ENCODE measurements around the gene GRB2.

GRB2 gene

DNA sequence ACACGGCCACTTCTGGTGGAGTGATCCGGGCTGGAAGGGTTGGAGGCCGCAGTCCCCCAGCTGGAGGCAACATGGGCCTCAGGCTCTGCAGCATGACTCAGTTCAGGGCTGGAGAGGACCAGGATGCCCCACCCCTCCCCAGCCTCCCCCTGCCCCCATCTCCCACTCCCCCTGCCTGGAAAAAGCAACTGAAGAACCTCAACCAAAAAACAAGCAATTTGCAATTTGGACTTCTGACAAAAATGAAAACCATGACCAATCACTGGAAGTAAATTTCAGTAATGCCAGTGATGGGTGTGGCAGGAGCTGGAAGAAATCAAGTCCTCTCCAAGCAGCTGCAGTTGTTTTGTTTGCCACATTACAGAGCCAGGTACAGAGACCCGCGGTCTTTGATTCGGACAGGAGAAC is 127.8 kb downstream of the GRB2 start:
- peak; percentile 30 for DNase-seq (ENCODE audit: low read depth)

DNA sequence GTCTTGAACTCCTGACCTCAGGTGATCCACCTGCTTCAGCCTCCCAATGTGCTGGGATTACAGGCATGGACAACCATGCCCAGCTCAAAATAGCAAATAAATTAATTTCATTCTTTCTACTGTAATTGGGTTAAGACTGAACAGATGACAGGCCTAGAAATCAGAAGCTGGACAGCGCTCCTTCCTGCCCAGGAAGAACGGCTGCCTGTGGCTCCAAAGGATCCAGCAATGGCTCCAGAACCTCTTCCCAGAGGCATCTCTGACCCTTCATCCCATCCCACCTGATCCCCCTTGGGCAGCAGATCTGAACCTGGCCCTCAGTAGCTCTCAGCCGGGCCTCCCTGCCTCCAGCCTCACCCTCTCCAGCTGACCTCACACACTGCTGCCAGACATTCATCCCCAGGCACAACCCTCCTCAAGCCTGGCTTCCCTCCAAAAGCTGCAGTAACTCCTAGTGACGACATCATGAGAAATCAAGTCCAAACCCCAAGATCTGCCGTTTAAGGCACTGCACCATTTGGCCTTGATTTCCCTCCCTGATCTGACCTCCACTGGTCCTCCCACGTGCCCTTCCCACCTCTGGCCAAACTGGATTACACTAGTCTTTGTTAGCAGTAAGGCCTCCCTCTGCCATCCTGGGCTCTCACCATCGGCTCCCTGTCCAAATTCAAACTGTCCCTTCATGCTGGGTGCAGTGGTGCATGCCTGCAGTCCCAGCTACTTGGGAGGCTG is 131.3 kb downstream of the GRB2 start:
- DNase-seq (ENCODE audit: low read depth) = peak; percentile 82

DNA sequence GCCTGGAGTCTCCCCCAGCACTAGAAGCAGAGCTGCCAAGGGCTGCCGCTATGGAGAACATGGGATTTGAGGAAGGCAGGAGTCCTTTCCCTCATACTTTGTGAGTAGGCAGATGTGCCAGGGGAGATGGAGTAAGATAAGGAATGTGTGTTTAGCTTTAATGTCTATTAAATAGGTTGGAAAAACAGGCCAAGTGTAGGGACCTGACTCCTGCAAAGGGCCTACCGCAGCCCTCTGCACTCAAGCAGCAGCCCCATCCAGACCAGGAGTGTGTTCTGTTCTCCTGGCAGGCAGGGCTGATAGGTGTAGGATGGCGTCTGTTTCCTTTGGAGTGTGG is 132.7 kb downstream of the GRB2 start:
- no peak for DNase-seq (ENCODE audit: low read depth)

DNA sequence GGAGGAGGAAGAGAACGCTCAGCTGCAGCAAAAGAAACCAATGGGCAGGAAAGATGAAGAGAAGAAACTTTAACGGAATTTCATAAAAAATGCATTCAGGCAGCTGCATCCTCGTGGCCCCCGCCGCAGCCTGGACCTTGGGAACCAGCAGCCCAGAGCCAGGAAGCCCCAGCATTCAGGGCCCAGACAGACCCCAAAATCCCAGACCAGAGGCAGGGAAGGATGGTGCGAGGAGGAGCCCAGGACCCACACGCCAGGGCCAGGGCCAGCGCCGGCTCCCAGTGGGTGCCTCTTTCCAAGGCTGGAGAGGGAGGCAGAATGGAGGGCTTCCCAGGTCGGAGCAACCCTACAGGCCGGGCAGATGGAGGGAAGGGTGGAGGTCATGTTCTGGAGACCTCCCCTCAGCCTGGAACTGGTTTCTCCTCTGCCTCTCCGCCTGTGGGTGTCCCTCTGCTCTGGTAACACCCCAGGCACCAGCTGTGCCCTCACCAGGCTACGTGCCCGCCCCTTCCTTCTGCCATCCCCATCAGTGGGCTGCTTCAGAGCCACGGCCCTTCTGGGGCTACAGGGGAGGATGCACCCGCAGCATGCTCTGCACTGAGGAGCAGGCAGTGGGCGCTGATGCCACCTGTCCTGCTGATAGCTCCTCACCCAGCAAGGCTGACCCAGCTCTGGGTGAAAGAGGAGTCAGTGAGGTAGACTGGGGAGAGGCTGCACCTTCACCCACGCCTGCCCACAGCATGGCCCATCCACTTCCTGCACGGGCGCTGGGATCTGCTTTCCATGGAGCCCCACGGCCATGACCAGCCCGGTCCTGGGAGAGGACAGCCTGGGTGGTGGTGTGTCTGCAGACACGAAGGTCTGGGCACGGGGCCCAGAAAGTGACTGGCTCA is 133.3 kb downstream of the GRB2 start:
- DNase-seq (ENCODE audit: low read depth) = peak; percentile 16

DNA sequence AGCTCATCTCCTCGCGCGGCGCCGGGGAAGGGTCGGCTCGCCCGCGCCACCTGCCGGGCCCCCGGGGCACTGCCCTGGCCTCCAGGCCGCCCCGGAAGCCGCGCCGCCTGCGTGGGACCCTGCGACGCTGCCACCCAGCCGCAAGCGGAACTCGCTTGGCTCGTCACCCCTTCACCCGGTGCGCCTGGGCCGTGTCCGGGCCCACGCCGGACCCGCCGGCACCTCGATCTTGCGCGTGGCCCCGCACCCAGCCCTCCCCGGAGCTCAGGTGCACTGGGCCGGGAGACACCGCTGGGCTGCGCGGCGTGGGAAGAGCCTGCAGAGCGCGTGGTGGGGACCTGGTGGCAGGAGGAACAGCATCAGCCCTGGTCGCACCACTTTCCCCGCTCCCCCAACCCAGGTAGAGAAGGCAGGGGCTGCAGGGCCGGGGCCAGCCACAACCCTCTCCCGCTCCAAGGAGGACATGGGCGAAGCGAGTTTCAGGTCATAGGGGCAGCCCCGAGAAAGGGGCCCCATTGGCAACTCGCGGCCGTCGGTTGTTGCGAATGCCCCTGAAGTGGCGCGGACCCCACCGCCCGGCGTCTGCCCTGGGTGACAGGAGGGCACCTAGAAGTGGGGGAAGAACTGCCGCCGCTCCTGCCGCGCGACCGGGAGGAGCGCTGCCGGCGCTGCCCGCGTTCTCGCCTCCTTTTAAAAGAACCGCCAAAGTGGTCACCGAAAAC is 134.1 kb downstream of the GRB2 start:
- DNase-seq (ENCODE audit: low read depth) = peak; percentile 35

DNA sequence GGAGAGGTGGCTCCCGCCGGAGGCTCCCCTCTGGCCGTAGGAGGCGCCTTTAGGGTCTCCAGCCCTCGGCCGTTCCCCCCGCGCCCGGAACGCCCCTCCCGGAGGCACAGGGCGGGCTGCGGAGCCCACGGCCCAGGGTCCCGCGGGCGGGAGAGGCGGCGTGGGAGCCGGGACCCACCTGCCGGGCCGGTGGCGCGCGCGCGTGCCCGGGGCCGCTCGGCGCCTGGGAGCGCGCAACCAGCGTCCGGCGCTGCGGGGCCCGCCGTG is 134.6 kb downstream of the GRB2 start, which contains the start of gene MIF4GD:
MIF4GD (minus strand) TSS at position 266 of the 267 bp plus-strand sequence. CDS start 1,036 bp downstream, outside the sequence.
- DNase-seq (ENCODE audit: low read depth) = peak; percentile 62

DNA sequence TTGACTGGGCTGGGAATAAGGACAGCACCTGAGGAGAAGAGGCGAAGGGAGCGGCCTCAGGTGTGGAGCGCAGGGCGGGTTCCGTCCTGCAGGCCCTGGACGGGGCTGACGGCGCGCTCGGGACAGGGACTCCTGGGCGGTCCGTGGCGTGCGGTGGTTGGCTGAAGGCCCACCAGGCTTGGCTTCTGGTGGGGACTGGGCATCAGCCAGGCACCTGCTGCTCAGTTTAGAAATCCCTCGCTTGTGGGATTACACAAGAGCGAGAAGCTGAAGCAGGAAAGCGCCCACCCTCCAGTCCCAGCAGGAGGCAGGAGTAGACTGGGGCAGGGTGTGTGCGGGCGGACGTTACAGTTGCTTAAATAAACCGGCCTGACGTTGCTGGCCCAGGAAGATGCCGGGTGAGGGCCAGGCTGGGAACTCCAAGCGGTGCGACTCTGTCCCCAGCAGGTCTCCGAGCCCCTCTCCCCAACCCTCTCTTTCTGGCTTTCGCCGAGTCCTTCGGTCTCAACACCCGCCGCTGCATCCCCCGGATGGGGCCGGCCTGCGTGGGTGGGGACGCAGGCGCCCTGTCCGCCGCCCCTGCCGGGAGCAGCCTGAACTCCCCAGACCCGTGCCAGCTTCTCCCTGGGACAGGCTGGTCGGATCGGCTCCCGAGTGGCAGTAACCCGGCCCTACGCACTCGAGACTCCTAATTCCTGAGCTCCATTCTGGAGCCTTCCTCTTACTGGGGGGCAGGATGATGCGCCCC is 135.1 kb downstream of the GRB2 start:
- peak; percentile 81 for DNase-seq (ENCODE audit: low read depth)

DNA sequence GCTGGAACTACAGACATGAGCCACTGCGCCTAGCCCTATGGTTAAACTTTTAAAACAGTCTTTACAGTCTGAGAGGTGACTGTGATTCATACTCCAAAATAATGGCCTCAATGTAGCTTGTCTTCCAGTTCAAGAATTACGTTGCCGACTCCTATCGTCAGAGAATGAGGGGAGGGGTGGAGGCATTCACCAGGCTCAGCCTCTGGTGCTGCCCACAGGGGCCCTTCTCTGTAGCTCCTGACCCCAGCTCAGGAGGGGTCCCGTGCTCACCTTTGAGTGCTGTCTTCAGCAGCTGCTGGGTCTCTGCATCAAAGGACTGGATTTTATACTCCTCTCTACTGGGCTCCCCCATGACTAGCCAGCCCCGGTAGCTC is 135.6 kb downstream of the GRB2 start:
- no peak for DNase-seq (ENCODE audit: low read depth)
